HEK293 (cell line): ENCODE results near the gene GSTM4.

Experiments used
- CTCF ChIA-PET: fragments of 350-600 bp; formaldehyde crosslinking; extraction: SDS; loops from one replicate; lab custom pipeline; 2021; ENCODE audit warnings: antibody characterized with exemption; lab: Yijun Ruan, JAX
- POLR2A ChIA-PET: fragments of 300-600 bp; formaldehyde crosslinking; extraction: SDS; loops from one replicate; lab custom pipeline; 2020; ENCODE audit warnings: antibody characterized with exemption, inconsistent platforms; lab: Yijun Ruan, JAX
- H3K27ac ChIP-seq: fragments of 200-500 bp; sonication (Bioruptor generic); 2 replicates; pipeline ENCODE4 v1.5.1; 2014; ENCODE audit warnings: low read depth, low read length, control low read depth, inconsistent platforms; ENCODE audit errors: extremely low read depth
- H3K36me3 ChIP-seq, 2 experiments: fragments of 200-500 bp in 1 of 2; sonication (Bioruptor generic) in 1 of 2; 1 replicate in 1 of 2; 2 replicates in 1 of 2; pipeline ENCODE4 v1.5.1; 2014 to 2017; ENCODE audit warnings: inconsistent platforms in 2 of 2, low read length in 2 of 2; ENCODE audit not compliant: control insufficient read depth in 2 of 2, insufficient read depth in 1 of 2
- H3K4me1 ChIP-seq: fragments of 200-500 bp; sonication (Bioruptor generic); 2 replicates; pipeline ENCODE4 v1.5.1; 2014; ENCODE audit warnings: mild to moderate bottlenecking, low read length, inconsistent platforms; ENCODE audit not compliant: control insufficient read depth, insufficient read depth
- H3K4me3 ChIP-seq: 2 replicates; pipeline ENCODE4 v1.5.1; 2011; ENCODE audit warnings: low read depth, mild to moderate bottlenecking, control low read depth, low read length, moderate library complexity
- H3K9me3 ChIP-seq: fragments of 200-500 bp; sonication (Bioruptor generic); 2 replicates; pipeline ENCODE4 v1.5.1; 2014; ENCODE audit warnings: low read depth, low read length, inconsistent platforms; ENCODE audit not compliant: control insufficient read depth, insufficient read depth
- KLF1 ChIP-seq: fragments of 450-650 bp; formaldehyde crosslinking; IDR thresholded peaks from 2 replicates; pipeline ENCODE4 v1.5.1; 2016; ENCODE audit warnings: missing biosample characterization, missing genetic modification characterization
- OVOL3 ChIP-seq: fragments of 450-650 bp; formaldehyde crosslinking; IDR thresholded peaks from 2 replicates; pipeline ENCODE4 v1.5.1; 2016; ENCODE audit warnings: missing biosample characterization, missing genetic modification characterization
- PRDM1 ChIP-seq: fragments of 450-650 bp; formaldehyde crosslinking; IDR thresholded peaks from 2 replicates; pipeline ENCODE4; 2016; ENCODE audit warnings: missing biosample characterization, missing genetic modification characterization
- RBAK ChIP-seq: fragments of 450-650 bp; formaldehyde crosslinking; IDR thresholded peaks from 2 replicates; pipeline ENCODE4 v1.5.1; 2016; ENCODE audit warnings: missing biosample characterization, missing genetic modification characterization
- SCRT2 ChIP-seq: fragments of 450-650 bp; formaldehyde crosslinking; IDR thresholded peaks from 2 replicates; pipeline ENCODE4 v1.5.1; 2016; ENCODE audit warnings: missing biosample characterization, missing genetic modification characterization
- SP3 ChIP-seq: fragments of 450-650 bp; formaldehyde crosslinking; IDR thresholded peaks from 2 replicates; pipeline ENCODE4 v1.5.1; 2016; ENCODE audit warnings: missing biosample characterization, missing genetic modification characterization
- ZBTB48 ChIP-seq: fragments of 450-650 bp; formaldehyde crosslinking; IDR thresholded peaks from 2 replicates; pipeline ENCODE4 v1.5.1; 2016; ENCODE audit warnings: missing biosample characterization, missing genetic modification characterization
- ZBTB8A ChIP-seq: fragments of 450-650 bp; formaldehyde crosslinking; IDR thresholded peaks from 2 replicates; pipeline ENCODE4 v1.5.1; 2016; ENCODE audit warnings: missing biosample characterization, missing genetic modification characterization
- ZEB2 ChIP-seq: fragments of 450-650 bp; formaldehyde crosslinking; IDR thresholded peaks from 2 replicates; pipeline ENCODE4 v1.5.1; 2016; ENCODE audit warnings: missing biosample characterization, missing genetic modification characterization
- ZFP37 ChIP-seq: fragments of 450-650 bp; formaldehyde crosslinking; IDR thresholded peaks from 2 replicates; pipeline ENCODE4 v1.5.1; 2016; ENCODE audit warnings: missing biosample characterization, missing genetic modification characterization
- ZFP41 ChIP-seq: fragments of 450-650 bp; formaldehyde crosslinking; IDR thresholded peaks from 2 replicates; pipeline ENCODE4 v1.5.1; 2016; ENCODE audit warnings: missing biosample characterization, missing genetic modification characterization, borderline replicate concordance
- ZFP69B ChIP-seq: fragments of 450-650 bp; formaldehyde crosslinking; IDR thresholded peaks from 2 replicates; pipeline ENCODE4 v1.5.1; 2016; ENCODE audit warnings: missing biosample characterization, missing genetic modification characterization
- ZIC2 ChIP-seq: fragments of 450-650 bp; formaldehyde crosslinking; IDR thresholded peaks from 2 replicates; pipeline ENCODE4 v1.5.1; 2016; ENCODE audit warnings: missing biosample characterization, missing genetic modification characterization
- ZNF202 ChIP-seq: fragments of 450-650 bp; formaldehyde crosslinking; IDR thresholded peaks from 2 replicates; pipeline ENCODE4 v1.5.1; 2016; ENCODE audit warnings: missing biosample characterization, missing genetic modification characterization, borderline replicate concordance
- ZNF23 ChIP-seq: fragments of 450-650 bp; formaldehyde crosslinking; IDR thresholded peaks from 2 replicates; pipeline ENCODE4 v1.5.1; 2016; ENCODE audit warnings: missing biosample characterization, missing genetic modification characterization, borderline replicate concordance
- ZNF341 ChIP-seq: fragments of 450-650 bp; formaldehyde crosslinking; IDR thresholded peaks from 2 replicates; pipeline ENCODE4; 2016; ENCODE audit warnings: low read depth, missing biosample characterization, missing genetic modification characterization
- ZNF548 ChIP-seq: fragments of 450-650 bp; formaldehyde crosslinking; IDR thresholded peaks from 2 replicates; pipeline ENCODE4 v1.5.1; 2016; ENCODE audit warnings: missing biosample characterization, missing genetic modification characterization
- ZNF558 ChIP-seq: fragments of 450-650 bp; formaldehyde crosslinking; IDR thresholded peaks from 2 replicates; pipeline ENCODE4 v1.5.1; 2016; ENCODE audit warnings: missing biosample characterization, missing genetic modification characterization
- ZNF561 ChIP-seq: fragments of 450-650 bp; IDR thresholded peaks from 2 replicates; pipeline ENCODE4 v1.5.1; 2018; ENCODE audit warnings: missing biosample characterization, missing genetic modification characterization, borderline replicate concordance
- ZNF596 ChIP-seq: fragments of 450-650 bp; IDR thresholded peaks from 2 replicates; pipeline ENCODE4 v1.5.0; 2018; ENCODE audit warnings: missing biosample characterization, mild to moderate bottlenecking, missing genetic modification characterization, moderate library complexity
- ZNF623 ChIP-seq: fragments of 450-650 bp; formaldehyde crosslinking; IDR thresholded peaks from 2 replicates; pipeline ENCODE4 v1.5.1; 2016; ENCODE audit warnings: missing biosample characterization, missing genetic modification characterization
- ZNF626 ChIP-seq: fragments of 450-650 bp; sonication (Bioruptor Pico); formaldehyde crosslinking; IDR thresholded peaks from 2 replicates; pipeline ENCODE4 v1.5.1; 2018; ENCODE audit warnings: missing biosample characterization, missing genetic modification characterization, inconsistent platforms
- ZNF654 ChIP-seq: fragments of 450-650 bp; formaldehyde crosslinking; IDR thresholded peaks from 2 replicates; pipeline ENCODE4 v1.5.1; 2016; ENCODE audit warnings: low read depth, missing biosample characterization, missing genetic modification characterization
- TF ChIP-seq, protein P1 (sequence below): fragments of 450-650 bp; formaldehyde crosslinking; IDR thresholded peaks from 2 replicates; pipeline ENCODE4 v1.5.1; 2016; ENCODE audit warnings: missing biosample characterization, missing genetic modification characterization
- TF ChIP-seq, protein P2 (sequence below): fragments of 450-650 bp; formaldehyde crosslinking; IDR thresholded peaks from 2 replicates; pipeline ENCODE4 v1.5.1; 2017; ENCODE audit warnings: missing biosample characterization, missing genetic modification characterization

The GSTM4 gene

DNA sequence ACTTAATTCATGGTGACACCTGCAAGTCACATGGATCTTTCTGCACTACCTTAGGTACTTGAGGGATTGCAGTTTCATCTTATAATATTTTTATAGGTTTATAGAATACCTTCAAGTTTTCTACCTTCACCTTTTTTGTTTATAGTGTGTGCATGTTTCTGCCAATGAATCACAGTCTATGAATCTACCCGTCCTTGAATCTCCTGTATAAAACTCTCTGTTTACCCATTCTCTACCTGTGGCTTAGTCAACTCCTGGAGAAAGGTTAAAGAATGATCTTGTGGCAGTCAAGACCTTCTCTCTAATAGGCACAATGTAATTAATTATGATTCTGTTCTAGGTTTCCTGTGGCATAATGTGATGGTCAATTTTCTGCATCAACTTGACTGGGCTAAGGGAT lies 8.8 kb downstream of the GSTM4 start:
- no peaks in the 10 kb centered on the region for H3K36me3 ChIP-seq
- no peaks in the 10 kb centered on the region for H3K9me3 ChIP-seq
- ChIA-PET POLR2A (no interaction called here), CTCF (no interaction called here)
- no peak overlapping the region for H3K27ac ChIP-seq
- no peak overlapping the region for H3K4me3 ChIP-seq
- TF ChIP-seq ZNF596 (tag by site-specific recombination) = no peak
- TF ChIP-seq PRDM1 (tag by site-specific recombination) = no peak
- TF ChIP-seq ZFP41 = no peak
- no peak for TF ChIP-seq OVOL3 (tag by site-specific recombination)
- no peak for TF ChIP-seq ZNF202
- TF ChIP-seq, protein P1, sequence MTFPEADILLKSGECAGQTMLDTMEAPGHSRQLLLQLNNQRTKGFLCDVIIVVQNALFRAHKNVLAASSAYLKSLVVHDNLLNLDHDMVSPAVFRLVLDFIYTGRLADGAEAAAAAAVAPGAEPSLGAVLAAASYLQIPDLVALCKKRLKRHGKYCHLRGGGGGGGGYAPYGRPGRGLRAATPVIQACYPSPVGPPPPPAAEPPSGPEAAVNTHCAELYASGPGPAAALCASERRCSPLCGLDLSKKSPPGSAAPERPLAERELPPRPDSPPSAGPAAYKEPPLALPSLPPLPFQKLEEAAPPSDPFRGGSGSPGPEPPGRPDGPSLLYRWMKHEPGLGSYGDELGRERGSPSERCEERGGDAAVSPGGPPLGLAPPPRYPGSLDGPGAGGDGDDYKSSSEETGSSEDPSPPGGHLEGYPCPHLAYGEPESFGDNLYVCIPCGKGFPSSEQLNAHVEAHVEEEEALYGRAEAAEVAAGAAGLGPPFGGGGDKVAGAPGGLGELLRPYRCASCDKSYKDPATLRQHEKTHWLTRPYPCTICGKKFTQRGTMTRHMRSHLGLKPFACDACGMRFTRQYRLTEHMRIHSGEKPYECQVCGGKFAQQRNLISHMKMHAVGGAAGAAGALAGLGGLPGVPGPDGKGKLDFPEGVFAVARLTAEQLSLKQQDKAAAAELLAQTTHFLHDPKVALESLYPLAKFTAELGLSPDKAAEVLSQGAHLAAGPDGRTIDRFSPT (tag by site-specific recombination) = no peak
- no peak for TF ChIP-seq ZNF561 (tag by site-specific recombination)
- TF ChIP-seq ZNF626 (tag by site-specific recombination) = no peak
- no peak for TF ChIP-seq RBAK (tag by site-specific recombination)
- TF ChIP-seq ZBTB48 (tag by site-specific recombination) = no peak
- no peak for TF ChIP-seq ZNF341 (tag by site-specific recombination)
- TF ChIP-seq, all 188 proteins: peak for 0
- H3K4me1 ChIP-seq = no peaks in the 10 kb centered on the region

DNA sequence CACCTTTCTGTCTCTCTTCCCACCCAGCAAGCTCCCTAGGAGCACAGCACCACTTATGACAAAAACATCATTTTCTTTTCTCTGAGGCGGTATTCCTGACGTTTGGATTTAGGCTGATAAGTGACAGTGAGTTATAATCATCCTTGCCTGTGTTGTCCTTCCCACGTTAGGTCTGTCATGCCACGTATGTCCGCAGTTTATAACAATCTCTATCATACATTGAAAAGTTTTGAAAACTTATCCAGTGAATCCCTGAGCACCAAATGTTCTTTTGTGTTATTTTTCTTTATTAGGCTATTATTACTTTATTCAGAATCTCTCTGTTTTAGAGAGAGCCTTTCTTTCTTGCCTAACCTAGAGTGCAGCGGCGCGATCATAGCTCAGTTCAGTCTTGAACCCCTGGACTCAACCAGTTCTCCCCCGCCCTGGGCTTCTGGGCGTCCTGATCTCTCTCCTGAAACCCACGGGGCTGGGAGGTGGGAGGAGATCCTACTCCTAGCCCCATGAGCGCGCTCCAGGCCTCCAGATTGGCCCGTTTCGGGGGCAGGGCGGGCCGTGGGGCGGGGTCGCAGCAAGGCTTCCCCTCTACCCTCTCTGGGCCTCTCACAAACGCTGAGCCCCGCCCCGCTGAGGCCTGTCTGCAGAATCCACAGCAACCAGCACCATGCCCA lies 11.7 kb downstream of the GSTM4 start, which contains the start of gene GSTM2:
TSS of gene GSTM2 (plus strand) at position 606 of the 671 bp plus-strand sequence. CDS start at position 665, 59 bp downstream.
- no peaks in the 10 kb centered on the region for H3K4me1 ChIP-seq
- TF ChIP-seq ZNF623 (tag by site-specific recombination) = no peak
- peak; percentile 17; the same call in 1 of the 2 replicates for TF ChIP-seq KLF1 (tag by site-specific recombination)
- H3K36me3 ChIP-seq = peaks cover 0 to 7% of the 10 kb centered on the region in 2 experiments; a peak in 1 of 3 replicates
- no peaks in the 10 kb centered on the region for H3K9me3 ChIP-seq
- CTCF ChIA-PET = interaction anchor here (1.4 kb wide), 1 partner anchor 27 kb away, joined by 5 read pairs; no protein-coding TSS in a partner anchor
- no peak within 1 kb of the TSS for H3K4me3 ChIP-seq
- no peak within 1 kb of the TSS for H3K27ac ChIP-seq
- POLR2A ChIA-PET = no interaction called here

DNA sequence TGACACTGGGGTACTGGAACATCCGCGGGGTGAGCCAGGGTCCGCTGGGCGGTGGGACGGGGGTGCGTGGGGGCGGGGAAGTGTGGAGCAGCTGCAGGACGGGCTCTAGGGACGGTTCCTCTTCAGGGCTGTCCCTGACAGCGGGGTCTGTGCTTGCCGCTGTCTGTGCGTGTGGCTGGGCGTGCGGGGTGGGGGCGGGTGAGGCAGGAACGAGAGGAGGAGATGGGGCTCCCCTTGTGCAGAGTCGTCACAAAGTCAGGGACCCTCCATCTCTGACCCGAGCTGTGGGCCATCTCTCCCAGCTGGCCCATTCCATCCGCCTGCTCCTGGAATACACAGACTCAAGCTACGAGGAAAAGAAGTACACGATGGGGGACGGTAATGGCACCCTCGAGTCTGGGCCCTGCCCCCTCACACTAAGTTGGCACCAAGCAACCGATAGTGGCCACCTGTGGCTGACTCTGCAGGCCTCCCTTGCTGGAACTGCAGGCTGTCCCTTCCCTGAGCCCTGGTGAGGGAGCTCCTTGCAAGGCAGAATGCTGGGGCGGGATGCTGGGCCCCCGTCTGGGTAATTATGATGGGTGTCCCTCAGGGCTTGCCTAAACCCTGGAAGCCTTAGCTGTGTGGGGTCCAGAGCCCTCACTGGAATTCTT lies 12.3 kb downstream of the GSTM4 start:
- no peaks in the 10 kb centered on the region for H3K4me1 ChIP-seq
- CTCF ChIA-PET = interaction anchor here (1.4 kb wide), 1 partner anchor 28 kb away, joined by 5 read pairs; no protein-coding TSS in a partner anchor
- H3K9me3 ChIP-seq = no peaks in the 10 kb centered on the region
- H3K36me3 ChIP-seq = peaks cover 0 to 7% of the 10 kb centered on the region in 2 experiments; a peak in 1 of 3 replicates
- H3K4me3 ChIP-seq = no peak overlapping the region
- TF ChIP-seq SP3 = no peak
- no peak for TF ChIP-seq ZBTB8A (tag by site-specific recombination)
- no peak for TF ChIP-seq ZFP69B (tag by site-specific recombination)
- no peak for TF ChIP-seq ZNF654
- peak; percentile 39; the same call in 1 of the 2 replicates for TF ChIP-seq ZIC2 (tag by site-specific recombination)
- TF ChIP-seq ZFP37 (tag by site-specific recombination) = no peak
- no peak for TF ChIP-seq ZNF558 (tag by site-specific recombination)
- no peak for TF ChIP-seq ZEB2 (tag by site-specific recombination)
- TF ChIP-seq, protein P2, sequence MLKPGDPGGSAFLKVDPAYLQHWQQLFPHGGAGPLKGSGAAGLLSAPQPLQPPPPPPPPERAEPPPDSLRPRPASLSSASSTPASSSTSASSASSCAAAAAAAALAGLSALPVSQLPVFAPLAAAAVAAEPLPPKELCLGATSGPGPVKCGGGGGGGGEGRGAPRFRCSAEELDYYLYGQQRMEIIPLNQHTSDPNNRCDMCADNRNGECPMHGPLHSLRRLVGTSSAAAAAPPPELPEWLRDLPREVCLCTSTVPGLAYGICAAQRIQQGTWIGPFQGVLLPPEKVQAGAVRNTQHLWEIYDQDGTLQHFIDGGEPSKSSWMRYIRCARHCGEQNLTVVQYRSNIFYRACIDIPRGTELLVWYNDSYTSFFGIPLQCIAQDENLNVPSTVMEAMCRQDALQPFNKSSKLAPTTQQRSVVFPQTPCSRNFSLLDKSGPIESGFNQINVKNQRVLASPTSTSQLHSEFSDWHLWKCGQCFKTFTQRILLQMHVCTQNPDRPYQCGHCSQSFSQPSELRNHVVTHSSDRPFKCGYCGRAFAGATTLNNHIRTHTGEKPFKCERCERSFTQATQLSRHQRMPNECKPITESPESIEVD (tag by site-specific recombination) = no peak
- TF ChIP-seq ZNF548 (tag by site-specific recombination) = no peak
- TF ChIP-seq SCRT2 = peak; percentile 51
- no peak for TF ChIP-seq ZNF23 (tag by site-specific recombination)
- no peak overlapping the region for H3K27ac ChIP-seq
- POLR2A ChIA-PET = no interaction called here
